GM19455 (cell line): ENCODE measurements around the gene ARHGEF7.

Experiments
- ATAC-seq: cut with Tn5 transposase; IDR thresholded peaks from one replicate; pipeline ENCODE4 v1.9.1; 2021; ENCODE audit not compliant: unreplicated experiment

The ARHGEF7 gene

GRCh38 chr13:111132948-111133347, 17.8 kb downstream of the ARHGEF7 start:
- no peak for ATAC-seq

DNA sequence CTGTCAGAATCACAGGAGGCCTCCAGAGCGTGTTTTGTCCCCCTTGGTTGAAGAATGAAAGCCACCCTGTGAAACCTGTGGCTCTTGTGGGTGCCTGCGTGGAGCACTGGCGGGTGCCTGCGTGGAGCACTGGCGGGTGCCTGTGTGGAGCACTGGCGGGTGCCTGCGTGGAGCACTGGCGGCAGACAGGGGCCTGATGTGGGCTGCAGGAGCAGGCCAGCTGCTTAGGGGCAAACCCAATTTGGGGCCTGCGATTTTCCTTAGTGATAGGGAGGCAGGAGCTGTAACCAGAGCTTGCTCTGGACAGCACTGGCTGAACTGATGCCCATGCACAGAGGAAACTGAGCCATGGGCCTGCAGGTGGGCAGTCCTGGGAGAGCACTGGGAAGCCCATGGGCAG, 24.3 kb downstream of the ARHGEF7 start:
- no peak for ATAC-seq

DNA sequence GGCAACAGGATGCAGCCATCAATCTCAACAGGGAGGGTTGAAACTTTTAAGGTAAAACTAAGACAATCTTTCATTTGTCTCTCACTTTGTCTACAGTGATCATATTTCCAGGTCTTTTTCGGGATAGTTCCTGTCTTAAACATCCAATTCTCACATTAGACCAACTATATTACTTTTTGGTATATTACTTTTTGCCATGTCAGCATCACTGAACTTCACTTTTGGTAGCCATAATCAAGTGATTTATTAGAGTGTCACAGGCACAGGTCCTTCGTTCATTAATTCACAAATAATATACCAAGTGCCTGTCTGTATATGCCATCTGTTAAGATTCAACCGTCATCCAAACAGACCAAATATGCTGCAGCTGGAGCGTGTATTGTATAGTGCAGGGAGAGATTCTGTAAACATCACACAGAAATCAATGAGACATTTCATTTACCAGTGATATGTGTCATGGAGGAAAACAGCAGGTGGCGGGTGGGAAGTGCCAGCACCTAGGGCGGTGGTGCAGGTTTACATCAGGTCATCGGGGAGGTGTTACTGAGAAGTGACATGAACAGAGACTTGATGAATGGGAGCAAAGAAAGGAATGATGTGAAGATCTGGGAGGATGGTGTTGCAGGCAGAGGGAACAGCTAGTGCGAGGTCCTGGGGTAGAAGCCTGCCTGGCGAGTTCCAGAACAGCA, 24.9 kb downstream of the ARHGEF7 start:
- no peak for ATAC-seq

DNA sequence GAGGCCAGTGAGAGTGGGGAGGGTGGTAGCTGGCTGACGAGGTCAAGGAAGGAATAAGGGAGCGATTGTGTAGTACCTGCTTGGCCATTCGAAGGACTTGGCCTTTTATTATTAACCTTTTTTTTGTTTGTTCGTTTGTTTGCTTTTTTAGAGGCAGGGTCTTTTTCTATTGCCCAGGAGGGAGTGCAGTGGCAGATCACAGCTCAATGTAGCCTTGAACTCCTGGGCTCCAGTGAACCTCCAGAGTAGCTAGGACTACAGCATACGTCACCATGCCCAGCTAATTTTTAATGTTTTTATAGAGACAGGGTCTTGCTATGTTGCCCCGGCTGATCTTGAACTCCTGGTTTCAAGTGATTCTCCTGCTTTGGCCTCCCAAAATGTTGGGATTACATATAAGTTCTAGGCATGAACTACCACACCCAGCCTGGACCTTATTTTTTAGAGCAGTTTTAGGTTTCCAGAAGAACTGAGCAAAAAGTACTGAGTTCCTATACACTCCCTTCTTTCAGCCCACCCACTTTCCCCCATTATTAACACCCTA, 25.5 kb downstream of the ARHGEF7 start:
- no peak for ATAC-seq

- ATAC-seq: no peak
Observed at GRCh38 chr13:111142472-111142871, 27.4 kb downstream of the ARHGEF7 start.

DNA sequence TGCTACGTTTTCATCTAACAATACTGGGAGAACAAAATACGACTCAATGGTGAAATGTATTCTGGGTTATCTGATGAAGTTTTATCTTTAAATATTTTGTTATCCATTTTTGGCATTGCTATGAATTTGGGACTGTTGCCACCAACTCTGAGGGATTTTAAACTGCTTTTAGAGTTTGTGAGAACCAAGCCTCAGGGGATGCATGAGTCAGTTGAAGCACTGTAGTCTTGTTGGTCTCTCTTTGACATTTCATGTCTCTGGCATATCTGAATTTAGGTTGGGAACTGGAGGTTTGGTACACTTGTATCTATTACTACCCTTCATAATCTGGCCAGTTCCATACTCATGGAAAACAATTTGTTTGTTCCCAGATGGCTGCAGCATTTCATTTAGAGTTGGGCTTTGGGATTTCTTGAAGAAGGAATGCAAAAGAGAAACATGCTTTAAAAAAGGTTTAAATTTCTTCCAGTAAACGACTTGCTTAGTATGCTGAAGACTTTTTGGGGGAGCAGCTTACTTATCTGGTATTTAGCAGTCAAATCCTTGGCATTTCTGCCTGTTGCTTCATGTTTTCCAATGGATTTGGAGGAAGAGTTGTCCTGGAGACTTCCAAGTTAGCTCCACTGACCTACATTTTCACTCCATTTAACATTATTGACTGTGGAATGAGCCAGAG, 28.9 kb downstream of the ARHGEF7 start:
- no peak for ATAC-seq

DNA sequence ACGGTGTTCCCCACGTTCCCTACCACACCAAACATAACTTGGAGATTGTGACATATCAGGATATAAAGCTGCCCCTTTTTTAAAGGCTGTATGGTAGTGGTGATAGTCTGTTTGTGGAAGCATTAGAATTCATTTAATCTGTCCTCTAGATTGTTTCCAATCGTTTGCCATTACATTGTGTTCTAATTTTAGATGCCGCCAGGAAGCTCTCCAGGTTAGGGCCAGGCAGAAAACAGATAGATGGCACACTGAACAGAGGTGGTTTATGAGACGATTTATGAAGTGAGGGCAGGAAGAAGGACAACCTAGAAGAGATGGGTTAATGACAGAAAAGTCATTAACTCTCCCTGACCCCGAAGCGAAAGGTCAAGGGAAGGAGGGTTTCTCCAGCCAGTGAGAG, 30.0 kb downstream of the ARHGEF7 start:
- ATAC-seq: no peak

- no peak for ATAC-seq
Observed at GRCh38 chr13:111145506-111145905, 30.4 kb downstream of the ARHGEF7 start.

- ATAC-seq: no peak
Observed at GRCh38 chr13:111152844-111153243, 37.7 kb downstream of the ARHGEF7 start.

GRCh38 chr13:111153279-111153976, 38.3 kb downstream of the ARHGEF7 start:
- peak; percentile 92 for ATAC-seq

GRCh38 chr13:111153977-111154332, 38.8 kb downstream of the ARHGEF7 start:
- ATAC-seq: peak; percentile 53

DNA sequence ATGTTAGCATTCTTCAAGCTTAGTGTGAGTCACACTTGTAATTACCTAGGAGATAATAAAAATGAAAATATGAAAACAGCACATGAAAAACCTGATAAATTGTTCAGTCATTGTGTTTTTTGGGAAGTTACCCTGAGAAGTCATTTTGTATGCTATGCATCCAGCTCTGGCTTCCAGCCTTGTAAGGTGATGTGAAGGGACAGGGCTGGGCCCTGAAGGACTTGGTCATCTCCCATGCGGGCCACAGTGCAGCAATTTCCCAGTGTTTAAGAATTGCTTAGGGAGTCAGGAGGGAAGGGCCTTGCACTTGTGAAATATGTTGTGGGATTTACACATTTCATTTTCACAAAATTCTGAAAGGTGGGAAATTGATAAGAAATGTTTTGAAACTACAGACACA, 41.3 kb downstream of the ARHGEF7 start:
- no peak for ATAC-seq

DNA sequence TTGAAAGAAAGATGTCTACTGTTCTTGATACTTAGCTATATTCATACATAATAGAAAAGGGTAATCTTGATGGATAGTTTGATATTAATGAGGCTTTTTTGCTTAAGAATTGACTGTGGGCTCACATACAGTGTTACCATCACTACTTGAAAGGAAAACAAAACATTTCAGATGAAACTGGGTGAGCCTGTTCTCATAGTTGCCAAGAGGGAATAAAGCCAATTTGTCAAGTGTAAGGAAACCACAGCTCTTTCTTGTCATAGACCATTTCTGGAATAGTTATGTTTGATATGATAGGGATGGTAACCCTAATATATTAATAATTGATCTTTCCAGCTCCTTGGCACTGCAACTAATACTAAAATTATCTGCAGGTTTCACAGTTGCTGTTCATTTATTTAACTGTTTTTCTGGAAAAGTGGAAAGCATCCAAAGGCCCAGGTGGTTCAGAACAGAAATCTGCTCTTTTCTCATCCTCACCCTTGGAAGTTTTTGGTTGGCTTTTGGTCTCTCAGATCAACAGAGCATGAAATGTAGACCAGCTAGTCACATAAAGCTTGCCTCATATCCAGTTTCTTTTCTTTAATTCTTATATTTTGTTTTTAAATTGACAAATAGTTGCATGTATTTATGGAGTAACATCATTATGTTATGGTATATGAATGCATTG, 43.2 kb downstream of the ARHGEF7 start:
- no peak for ATAC-seq

DNA sequence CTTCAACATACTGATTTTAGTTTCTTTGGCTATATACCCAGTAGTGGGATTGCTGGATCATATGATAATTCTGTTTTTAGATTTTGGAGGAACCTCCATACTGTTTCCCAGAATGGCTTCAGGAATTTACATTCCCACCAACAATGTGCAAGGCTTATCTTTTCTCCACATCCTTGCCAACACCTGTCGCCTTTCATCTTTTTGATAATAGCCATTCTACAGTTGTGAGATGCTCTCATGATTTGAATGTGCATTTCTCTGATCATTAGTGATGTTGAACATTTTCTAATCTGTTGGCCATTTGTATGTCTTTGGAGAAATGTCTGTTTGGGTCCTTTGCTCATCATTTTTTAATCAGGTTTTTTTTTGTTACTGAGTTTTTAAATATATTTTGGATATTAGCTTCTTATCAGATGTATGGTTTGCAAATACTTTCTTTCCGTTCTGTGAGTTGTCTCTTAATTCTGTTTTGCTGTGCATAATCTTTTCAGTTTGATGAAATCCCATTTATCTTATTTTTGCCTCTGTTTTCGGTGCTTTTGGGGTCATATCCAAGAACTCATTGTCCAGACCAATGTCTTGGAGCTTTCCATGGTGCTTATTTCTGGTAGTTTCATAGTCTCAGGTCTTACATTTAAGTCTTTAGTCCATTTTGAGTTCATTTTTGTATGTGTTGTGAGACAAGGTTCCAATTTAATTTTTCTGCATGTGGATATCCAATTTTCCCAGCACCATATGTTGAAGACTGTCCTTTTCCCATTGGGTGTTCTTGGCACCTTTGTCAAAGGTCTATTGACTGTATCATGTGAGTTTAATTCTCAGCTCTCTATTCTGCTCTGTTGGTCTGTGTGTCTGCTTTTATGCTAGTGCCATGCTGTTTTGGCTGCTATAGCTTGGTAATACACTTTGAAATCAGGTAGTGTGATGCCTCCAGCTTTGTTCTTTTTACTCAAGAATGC, 44.5 kb downstream of the ARHGEF7 start:
- no peak for ATAC-seq

GRCh38 chr13:111160648-111161047, 45.5 kb downstream of the ARHGEF7 start:
- ATAC-seq: no peak

- ATAC-seq: no peak
Observed at GRCh38 chr13:111161601-111162600, 46.8 kb downstream of the ARHGEF7 start.

GRCh38 chr13:111165241-111166010, 50.3 kb downstream of the ARHGEF7 start:
- ATAC-seq: peak; percentile 57
